Measurements from ENCODE around the gene TAF1A.

DNA sequence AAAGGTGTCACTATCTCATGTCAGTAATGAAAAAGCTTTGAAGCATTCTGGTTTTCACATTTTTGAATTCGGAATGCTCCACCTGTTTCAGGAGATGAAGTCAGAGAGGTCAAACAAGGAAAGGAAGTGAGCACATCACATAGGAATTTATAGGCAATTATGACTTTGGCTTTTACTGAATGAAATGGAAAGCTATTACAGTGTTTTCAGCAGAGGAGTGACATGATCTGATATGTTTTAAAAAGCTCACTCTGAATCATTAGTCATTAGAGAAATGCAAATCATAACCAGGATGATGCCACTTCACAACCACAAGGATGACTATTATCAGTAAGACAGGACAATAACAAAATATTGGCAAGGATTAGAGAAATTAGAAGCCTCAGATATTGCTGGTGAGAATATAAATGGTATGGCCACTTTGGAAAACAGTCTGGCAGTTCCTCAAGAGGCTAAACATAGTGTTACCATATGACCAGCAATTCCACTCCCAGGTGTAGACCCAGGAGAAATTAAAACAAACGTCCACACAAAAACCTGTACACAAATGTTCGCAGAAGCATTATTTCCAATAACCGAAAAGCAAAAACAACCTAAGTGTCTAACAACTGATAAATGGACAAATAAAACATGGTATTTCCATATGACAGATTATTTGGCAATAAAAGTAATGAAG lies 7.5 kb downstream of the TAF1A start:
- TF ChIP-seq POLR2A (IDR thresholded peaks at IDR 0.05; ENCODE audit: low read length), result no peak
- no peak for TF ChIP-seq GATA1 (IDR thresholded peaks at IDR 0.05; ENCODE audit: low read depth, low read length)
